Stimulated activated CD8-positive, alpha-beta memory T cell treated with anti-CD3 and anti-CD28 coated beads, Interleukin-7, amount 100 ng/mL, for 1 hour (primary cell): ENCODE measurements around the gene GATM.

ENCODE experiments used
- DNase-seq, 2 donors: peaks; one replicate each; pipeline ENCODE4 v3.0.0-alpha.2; 2020; ENCODE audit warnings: low read depth in 2 of 2

GATM gene, protein sequence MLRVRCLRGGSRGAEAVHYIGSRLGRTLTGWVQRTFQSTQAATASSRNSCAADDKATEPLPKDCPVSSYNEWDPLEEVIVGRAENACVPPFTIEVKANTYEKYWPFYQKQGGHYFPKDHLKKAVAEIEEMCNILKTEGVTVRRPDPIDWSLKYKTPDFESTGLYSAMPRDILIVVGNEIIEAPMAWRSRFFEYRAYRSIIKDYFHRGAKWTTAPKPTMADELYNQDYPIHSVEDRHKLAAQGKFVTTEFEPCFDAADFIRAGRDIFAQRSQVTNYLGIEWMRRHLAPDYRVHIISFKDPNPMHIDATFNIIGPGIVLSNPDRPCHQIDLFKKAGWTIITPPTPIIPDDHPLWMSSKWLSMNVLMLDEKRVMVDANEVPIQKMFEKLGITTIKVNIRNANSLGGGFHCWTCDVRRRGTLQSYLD

DNA sequence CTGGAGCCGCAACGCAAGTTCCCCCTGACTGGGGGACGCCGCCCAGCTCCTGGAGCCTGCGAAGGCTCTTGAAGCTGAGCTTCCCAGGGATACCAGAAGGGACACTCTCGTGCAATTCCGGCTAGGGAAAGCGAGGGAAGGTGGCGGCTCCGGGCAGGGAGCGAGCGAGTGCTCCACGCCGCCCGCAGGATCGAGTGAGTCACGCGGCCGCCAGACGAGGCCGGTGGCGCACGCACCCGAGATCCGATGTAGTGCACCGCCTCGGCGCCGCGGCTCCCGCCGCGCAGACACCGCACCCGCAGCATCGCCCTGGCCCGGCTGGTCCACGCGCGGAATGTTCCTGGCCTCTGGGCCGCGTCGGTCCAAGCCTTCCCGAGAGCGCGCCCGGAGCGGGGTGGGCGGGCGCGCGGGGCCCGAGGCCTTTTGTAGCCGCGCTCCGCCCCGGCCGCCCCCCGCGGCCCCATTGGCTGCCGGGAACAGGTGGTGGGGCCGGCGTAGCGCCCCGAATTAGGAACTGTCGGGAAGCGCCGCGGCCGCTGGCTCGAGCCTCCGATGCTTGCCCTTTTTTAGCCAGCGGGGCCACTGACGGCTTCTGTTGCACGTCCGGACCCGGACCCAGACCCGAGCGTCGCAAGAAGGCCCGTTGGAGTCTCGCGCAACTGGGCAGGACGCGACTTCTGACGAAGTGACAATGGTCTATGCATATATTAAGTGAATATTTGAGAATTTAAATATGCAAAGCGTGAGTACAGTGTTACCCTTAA is at the start of gene GATM:
TSS of gene GATM (minus strand) at position 396 of the 764 bp plus-strand sequence. CDS start at position 305, 91 bp downstream.
- DNase-seq = no peak

DNA sequence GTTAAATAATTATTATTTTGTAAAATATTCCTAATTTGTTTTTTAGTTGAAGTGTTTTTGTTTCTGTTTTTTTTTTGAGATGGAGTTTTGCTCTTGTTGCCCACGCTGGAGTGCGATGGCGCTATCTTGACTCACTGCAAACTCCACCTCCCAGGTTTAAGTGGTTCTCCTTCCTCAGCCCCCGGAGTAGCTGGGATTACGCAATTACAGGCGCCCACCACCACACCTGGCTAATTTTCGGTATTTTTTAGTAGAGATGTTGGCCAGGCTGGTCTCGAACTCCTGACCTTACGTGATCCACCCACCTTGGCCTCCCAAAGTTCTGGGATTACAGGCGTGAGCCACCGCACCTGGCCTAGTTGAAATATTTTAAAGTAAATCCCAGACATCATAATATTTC is 48.7 kb upstream of the GATM start:
- DNase-seq = no peak

DNA sequence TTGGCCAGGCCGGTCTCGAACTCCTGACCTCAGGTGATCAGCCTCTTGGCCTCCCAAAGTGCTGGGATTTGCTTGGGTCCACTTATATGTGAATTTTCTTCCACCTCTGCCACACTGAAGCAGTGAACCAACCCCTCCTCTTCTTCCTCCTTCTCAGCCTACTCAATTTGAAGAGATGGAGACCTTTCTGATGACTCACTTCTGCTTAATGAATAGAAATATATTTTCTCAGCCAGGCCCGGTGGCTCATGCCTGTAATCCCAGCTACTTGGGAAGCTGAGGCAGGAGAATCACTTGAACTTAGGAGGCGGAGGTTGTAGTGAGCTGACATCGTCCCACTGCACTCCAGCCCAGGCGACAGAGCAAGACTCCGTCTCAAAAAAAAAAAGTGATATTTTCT is 46.8 kb upstream of the GATM start:
- no peak for DNase-seq

DNA sequence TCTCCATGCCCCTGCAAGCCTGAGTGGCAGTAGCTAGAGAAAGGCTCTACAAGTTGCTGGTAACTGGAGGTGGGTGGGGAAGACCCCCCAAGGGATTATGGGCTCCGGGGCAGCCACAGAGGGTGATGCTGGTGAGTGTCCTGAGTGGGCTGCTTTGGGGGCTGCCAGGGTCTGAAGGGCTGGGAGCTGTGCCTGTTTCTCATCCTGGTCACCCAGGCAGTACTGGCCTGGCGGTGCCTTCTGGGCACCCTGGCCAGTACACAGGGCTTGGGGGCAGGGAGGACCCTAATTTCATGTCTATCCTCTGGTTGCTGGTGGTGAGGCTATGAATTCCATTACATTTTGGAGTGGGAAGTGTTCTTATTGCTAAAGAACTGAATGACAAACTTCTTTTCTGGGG is 46.1 kb upstream of the GATM start:
- no peak for DNase-seq

DNA sequence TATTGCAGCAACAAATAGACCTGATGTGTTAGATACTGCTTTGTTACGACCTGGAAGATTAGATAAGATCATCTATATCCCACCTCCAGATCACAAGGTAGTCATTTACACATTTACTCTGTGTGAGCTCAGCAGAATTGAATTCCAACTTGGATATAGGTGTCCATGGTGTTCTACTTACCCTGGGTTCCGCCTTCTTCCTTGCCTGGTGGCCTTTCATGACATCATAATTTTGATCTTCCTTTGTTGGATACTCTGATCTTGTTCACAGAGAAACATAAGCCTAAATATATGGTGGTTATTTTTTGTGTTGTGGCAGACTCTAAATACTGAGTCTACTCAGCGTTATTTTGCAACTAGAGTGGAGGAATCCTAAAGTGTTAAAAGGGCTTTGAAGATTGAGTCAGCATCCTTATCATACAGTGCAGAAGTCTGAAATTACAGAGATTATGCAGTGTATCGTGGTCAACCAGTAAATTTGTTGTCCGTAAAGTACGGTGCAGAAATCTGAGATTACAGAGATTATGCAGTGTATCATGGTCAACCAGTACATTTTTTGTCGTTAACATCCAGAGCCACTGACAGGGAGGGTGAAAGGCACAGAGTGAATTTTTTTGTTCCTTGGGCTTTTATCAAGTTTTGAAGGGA is 39.1 kb upstream of the GATM start:
- no peak for DNase-seq

DNA sequence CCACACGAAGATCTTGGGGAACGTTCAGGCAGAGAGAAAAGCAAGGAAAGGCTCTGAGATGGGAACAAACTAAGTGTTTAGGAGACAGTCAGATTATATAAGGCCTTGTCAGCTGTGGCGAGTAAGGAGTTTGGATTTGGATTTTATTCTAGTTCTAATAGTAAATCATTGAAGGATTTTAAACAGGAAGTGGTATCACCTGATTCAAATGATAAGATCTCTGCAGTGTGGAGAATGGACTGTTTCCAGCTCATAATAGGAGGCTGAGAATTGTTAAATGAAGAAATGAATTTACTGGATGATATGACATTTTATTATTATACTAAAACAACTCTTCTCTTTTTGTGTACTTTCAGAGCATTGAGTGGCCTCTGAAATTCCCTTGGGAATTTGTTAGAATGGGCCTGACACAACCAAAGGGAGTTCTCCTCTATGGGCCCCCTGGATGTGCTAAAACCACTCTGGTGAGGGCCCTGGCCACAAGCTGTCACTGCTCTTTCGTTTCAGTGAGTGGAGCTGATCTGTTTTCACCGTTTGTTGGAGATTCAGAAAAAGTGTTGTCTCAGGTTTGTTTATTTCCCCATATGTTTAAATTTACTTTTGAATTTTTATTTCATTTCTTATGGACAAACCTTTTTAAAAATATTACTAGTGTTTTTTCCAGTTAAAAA is 36.0 kb upstream of the GATM start:
- DNase-seq = no peak

DNA sequence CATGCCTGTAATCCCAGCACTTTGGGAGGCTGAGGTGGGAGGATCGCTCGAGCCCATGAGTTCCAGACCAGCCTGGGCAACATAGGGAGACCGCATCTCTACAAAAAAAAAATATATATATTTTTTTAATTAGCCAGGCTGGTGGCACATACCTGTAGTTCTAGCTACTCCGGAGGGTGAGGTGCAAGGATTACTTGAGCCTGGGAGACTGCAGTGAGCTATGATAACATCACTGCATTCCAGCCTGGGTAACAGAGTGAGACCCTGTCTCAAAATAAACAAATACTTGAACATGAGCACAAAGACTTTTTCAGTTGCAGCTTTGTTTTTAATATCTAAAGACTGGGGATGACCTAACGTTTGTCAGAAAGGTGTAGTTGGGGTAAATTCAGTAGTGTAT is 31.3 kb upstream of the GATM start:
- DNase-seq = no peak

DNA sequence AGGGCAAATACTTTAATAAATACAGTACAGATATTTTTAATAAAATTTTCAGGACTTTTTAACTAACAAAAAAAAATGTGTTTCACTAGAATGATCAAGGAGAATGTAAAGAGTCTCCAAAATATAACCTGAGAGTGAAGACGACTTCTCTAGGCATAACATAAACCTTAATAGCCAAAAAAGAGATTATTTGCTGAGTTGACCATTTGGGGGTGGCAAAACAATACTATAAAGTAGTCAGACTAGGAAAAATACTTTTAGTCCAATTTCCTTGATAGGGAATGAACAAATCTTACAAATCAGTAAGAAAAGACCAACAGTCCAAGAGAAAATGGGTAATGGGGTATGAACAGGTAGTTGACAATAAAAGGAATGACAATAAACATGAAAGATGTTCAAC is 29.4 kb upstream of the GATM start:
- no peak for DNase-seq

DNA sequence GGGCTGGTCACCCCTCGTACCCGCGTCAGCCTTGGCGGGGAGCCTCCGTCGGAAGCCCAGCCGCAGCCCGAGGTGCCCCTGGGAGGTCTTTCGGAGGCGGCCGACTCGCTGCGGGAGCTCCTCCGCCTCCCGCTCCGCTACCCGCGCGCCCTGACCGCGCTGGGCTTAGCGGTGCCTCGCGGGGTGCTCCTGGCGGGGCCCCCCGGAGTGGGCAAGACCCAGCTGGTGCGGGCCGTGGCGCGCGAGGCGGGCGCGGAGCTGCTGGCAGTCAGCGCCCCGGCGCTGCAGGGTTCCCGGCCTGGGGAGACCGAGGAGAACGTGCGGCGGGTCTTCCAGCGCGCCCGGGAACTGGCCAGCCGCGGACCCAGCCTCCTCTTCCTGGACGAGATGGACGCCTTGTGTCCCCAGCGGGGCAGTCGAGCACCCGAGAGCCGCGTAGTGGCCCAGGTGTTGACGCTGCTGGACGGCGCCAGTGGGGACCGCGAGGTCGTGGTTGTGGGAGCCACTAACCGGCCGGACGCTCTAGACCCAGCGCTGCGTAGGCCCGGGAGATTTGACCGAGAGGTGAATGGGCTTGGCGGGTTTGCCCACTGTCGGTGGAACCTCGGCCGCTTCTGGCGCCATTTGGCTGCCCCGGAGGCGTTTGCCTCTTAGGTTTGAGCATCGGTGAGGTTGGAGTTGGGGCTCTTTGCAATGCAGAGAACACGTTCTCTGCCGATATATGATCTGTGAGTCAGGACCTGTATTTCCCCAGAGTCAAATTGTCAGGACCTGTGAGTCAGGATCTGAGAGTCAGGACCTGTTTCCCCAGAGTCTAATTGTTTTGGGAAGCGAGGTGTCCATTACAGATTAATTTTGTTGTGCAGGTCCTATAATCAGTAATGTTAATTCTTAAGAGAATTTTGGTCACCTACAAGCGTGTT is 24.9 kb upstream of the GATM start:
- no peak for DNase-seq

DNA sequence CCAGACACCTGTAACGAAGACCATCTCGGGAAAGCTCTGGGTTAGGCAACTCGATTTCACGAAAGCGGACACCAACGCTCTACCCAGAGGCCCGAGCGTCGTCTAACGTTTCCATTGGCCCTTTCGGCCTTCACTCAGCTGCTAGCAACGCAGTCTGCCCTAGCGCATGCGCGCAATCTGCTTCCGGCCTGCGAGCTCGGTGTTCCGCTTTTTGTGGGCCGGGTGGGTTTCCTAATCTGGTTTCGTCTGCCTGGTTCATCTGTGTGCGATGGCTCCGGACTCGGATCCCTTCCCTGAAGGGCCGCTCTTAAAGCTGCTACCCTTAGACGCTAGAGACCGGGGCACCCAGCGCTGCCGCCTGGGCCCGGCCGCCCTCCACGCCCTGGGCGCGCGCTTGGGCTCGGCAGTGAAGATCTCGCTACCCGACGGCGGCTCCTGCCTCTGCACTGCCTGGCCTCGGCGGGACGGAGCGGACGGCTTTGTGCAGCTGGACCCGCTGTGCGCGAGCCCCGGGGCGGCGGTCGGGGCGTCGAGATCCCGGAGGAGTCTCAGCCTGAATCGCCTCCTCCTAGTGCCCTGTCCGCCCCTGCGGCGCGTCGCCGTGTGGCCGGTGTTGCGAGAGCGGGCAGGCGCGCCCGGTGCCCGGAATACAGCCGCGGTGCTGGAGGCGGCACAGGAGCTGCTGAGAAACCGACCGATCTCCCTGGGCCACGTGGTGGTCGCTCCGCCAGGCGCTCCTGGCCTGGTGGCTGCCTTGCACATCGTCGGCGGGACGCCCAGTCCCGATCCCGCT is 24.0 kb upstream of the GATM start:
- peak; percentile 88 to 95 for DNase-seq

DNA sequence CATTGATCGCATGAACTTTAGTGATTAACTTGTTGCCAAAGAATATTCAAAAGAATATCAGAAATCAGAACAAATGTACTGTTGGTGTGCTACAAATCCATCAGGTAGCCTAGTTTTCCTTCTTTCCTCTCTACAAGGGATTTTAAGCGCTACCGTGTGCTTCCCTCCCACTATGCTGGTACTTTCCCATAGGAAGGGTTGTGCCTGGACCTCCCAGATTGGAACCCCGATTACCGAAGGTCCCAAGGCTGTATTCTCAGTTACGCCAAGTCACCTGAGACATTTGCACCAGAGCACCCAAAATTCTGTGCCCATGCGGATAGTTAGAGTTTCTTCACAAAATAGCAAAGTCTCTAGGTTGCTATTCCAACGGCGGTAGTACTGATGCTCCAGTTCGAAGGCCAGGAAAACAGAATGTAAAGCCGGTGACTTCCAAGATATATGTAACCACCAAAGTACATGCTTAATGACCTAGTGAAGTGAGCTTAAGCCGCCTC is 23.4 kb upstream of the GATM start:
- DNase-seq = no peak

DNA sequence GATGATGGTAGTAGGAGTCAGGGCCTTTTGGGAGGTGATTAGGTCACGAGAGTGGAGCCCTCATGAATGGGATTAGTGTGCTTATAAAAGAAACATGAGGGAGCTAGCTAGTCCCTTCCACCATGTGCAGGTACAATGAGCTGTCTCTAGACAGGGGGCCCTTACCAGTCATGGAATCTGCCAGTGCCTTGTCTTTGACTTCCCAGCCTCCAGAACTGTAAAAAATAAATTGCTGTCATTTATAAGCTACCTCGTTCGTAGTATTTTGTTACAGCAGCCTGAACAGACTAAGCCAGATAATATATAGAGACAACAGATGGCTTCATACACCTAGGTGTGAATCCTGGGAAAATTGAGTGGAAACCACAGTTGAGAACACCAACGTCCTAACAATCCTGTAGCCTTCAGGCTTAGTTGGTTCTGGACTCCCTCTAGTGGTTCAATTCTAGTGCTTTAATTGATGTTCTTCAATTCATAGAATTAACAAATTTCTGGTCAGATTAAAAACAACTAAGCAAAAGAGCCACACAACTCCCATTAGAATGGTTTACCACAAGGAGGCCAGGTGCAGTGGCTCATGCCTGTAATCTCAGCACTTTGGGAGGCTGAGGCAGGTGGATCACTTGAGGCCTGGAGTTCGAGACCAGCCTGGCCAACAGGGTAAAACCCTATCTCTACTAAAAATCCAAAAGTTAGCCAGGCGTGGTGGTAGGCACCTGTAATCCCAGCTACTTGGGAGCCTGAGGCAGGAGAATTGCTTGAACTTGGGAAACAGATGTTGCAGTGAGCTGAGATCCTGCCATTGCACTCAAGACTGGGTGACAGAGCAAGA is 21.3 kb upstream of the GATM start:
- DNase-seq = no peak

DNA sequence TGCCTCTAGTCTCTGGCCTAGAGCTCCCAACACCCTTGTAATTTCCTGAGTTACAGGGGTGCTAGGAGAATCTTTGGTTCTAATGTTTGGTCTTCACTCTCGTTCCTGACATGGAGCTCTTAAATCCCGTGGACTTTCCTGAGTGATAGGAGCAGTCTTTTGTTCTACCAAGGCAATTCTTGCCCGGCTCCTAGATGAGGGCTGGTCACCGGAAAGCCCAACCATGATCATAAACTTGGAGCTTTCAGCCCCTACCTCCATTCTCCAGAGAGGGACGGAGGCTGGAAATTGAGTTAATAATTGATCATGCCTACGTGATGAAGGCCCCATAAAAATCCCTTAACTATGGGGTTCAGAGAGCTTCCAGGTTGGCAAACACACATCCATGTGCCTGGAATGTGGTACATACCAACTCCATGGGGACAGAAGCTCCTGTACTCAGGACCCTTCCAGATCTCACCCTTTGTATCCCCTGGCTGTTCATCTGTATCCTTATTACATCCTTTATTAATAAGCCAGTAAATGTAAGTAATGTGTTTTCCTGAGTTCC is 18.8 kb upstream of the GATM start:
- DNase-seq = no peak

DNA sequence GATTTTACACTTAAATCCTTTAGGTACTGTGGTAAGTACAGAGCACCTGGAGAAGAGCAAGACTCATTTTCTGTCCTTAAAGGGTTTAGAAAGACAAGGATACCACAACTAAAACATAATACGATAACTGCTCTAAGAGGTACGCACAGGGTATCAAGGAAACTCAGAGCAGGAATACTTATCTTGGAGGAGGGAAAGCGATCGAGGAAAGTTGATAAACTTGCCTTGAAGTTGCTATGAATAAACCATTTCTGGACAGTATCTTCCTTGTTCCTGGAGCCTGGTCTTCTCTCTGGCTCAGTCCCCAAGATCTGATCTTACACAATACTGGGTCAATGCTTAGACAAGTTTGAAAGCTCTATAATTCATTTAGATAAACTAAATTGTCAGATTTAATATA is 17.6 kb upstream of the GATM start:
- no peak for DNase-seq

DNA sequence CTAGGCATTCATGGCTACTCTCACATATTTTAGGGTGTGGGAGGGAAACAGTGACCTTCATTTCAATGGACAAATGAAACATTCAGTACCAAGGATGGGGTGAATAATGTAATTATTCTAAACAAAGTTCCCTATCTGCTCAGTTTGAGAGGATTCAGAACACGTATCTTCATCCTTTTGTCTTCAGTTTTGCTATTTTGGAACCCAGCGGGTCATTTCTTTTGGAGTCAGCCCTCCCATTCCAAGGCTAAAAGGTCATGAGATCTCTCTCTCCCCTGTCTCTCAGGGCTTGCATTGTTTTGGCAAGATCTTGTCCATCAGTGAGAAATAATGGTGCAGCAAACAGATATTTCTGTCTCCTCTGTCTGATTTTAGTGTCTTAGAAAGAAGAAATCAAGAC is 16.3 kb upstream of the GATM start:
- DNase-seq = no peak

DNA sequence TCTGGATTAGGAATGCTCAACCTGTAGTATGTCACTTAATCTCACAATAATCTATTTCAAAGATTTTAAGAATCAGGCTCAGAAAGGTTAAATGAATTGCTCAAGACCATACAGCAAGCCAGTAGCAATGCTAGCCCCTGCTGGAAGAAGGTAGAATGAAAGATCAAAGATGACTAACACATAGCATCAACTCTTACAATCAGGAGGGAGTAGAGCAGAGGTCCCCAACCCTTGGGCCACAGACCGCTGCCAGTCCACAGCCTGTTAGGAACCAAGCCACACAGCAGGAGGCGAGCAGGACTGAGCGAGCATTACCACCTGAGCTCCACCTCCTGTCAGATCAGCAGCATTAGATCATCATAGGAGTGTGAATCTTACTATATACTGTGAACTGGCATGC is 15.5 kb upstream of the GATM start:
- no peak for DNase-seq

DNA sequence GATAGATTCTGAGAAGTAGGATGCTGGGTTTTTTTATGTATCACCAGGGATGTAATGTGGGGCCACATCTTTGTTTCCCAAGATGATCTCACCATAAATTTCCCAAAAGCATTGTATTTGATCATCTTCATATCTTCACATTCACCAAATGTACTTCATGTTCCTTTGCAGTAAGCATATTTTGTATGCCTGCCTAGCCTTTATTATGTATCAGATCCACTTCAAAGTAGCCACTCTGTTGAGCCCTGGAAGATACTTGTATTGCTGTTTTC is 14.2 kb upstream of the GATM start:
- no peak for DNase-seq

DNA sequence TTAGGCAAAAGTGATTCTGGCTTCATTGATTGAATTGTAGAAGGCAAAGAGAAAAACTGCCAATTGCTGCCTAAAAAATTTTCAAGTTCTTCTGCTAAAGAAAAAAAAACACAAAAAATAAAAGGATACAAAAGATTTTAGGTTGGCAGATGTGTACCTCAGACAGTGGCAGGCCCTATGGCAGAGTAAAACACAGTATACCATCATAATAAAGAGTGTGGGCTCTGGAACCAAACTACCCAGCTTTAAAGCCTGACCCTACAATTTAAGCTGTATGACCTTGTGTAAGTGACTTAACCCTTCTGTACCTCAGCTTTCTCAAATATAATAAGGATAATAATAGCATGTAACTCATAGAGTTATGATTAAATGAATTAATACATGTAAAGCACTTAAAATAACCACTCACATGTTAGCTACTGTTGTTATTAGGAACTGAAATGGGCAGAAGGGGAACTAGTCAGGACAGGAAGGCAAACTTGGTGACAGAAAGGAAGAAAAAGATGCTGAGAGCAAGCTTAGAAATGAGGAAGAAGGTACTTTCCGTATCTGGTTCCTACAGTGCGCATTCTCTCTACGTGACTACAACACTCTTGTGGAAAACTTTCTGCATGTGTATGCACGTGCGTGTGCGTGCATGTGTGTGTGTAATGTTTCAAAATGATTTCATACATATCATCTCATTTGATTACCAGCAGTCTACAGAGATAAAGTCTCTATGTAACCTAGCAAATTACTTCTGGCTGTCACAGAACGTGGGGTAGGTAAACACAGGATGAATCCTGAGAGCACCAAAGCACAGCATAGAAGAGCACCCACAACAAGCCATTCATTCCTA is 13.6 kb upstream of the GATM start:
- DNase-seq = no peak
